Activated CD8-positive, alpha-beta memory T cell treated with anti-CD3 and anti-CD28 coated beads, Interleukin-2, amount 10 ng/mL, durations not matched to agents 7 days and 5 days (primary cell): ENCODE measurements around the gene ABCA6. TPM values are rescaled to one million over a fixed set of nuclear protein-coding genes. Genes with fewer than 3 reads are reported as not detected.
"Not testable (repeated sequence)": the region's sequence is repeated elsewhere in the genome, so short reads cannot be mapped to it uniquely, and the experiment has no call there.

Experiments used
- ATAC-seq: fragments of 150-1000 bp; cut with Tn5 transposase; one replicate; pipeline ENCODE4 v1.10.0; 2021; ENCODE audit warnings: moderate library complexity
- CTCF ChIA-PET: fragments of 350-600 bp; sonication (Branson Sonifier 250); formaldehyde crosslinking; loops from one replicate; lab custom pipeline; 2021; ENCODE audit warnings: antibody characterized with exemption; lab: Charles Lee
- DNase-seq: peaks from one replicate; pipeline ENCODE4 v3.0.0-alpha.2; 2020
- H3K27ac Mint-ChIP-seq: one replicate; pipeline ENCODE4 v1.8.0; 2021; ENCODE audit warnings: mild to moderate bottlenecking, mixed read lengths
- H3K27me3 Mint-ChIP-seq: one replicate; pipeline ENCODE4 v1.8.0; 2021; ENCODE audit warnings: mixed read lengths
- H3K36me3 Mint-ChIP-seq: one replicate; pipeline ENCODE4 v1.8.0; 2021; ENCODE audit warnings: mild to moderate bottlenecking, mixed read lengths
- H3K4me1 Mint-ChIP-seq: one replicate; pipeline ENCODE4 v1.8.0; 2021; ENCODE audit warnings: mixed read lengths
- H3K4me3 Mint-ChIP-seq: one replicate; pipeline ENCODE4 v1.8.0; 2021; ENCODE audit warnings: mild to moderate bottlenecking, moderate library complexity, mixed read lengths
- H3K9me3 Mint-ChIP-seq: one replicate; pipeline ENCODE4 v1.8.0; 2022; ENCODE audit warnings: low read depth, mixed read lengths
- total RNA-seq, 2 experiments: library from RNA; stranded (reverse); gene quantifications; one replicate each; pipeline ENCODE4 v1.2.3, GENCODE V29; 2021

Gene ABCA6
- under 1 TPM; 0.21 to 0.29 TPM for total RNA-seq

- Mint-ChIP-seq H3K4me1 (no peaks in the 10 kb centered on the region), H3K27ac (no peak within 1 kb of the TSS), H3K9me3 (no peaks in the 10 kb centered on the region), H3K27me3 (peaks cover 5% of the 10 kb centered on the region), H3K36me3 (no peaks in the 10 kb centered on the region), H3K4me3 (no peak within 1 kb of the TSS)
- CTCF ChIA-PET = no interaction called here
- no peak for ATAC-seq
- no peak for DNase-seq
These were observed at the start of gene ABCA6 for GRCh38 chr17:69141431-69142174. TSS of gene ABCA6 (minus strand) at chr17:69141895. CDS start at chr17:69140703, 1,192 bp downstream.

GRCh38 chr17:69188796-69189195, 47.1 kb upstream of the ABCA6 start:
- H3K36me3 Mint-ChIP-seq = no peaks in the 10 kb centered on the region
- ATAC-seq (no peak), DNase-seq (no peak)
- no peaks in the 10 kb centered on the region for H3K4me1 Mint-ChIP-seq
- no peaks in the 10 kb centered on the region for H3K9me3 Mint-ChIP-seq
- CTCF ChIA-PET = no interaction called here
- no peaks in the 10 kb centered on the region for H3K27me3 Mint-ChIP-seq
- H3K4me3 Mint-ChIP-seq = no peak overlapping the region
- H3K27ac Mint-ChIP-seq = no peak overlapping the region

- H3K9me3 Mint-ChIP-seq = no peaks in the 10 kb centered on the region
- no peak overlapping the region for H3K4me3 Mint-ChIP-seq
- ATAC-seq (no peak), DNase-seq (no peak)
- H3K36me3 Mint-ChIP-seq = no peaks in the 10 kb centered on the region
- CTCF ChIA-PET = no interaction called here
- no peaks in the 10 kb centered on the region for H3K4me1 Mint-ChIP-seq
- H3K27ac Mint-ChIP-seq = no peak overlapping the region
- no peaks in the 10 kb centered on the region for H3K27me3 Mint-ChIP-seq
These were observed 46.4 kb upstream of the ABCA6 start for GRCh38 chr17:69188064-69188463.

- no peak overlapping the region for H3K27ac Mint-ChIP-seq
- DNase-seq = no peak
- H3K27me3 Mint-ChIP-seq = no peaks in the 10 kb centered on the region
- no peaks in the 10 kb centered on the region for H3K4me1 Mint-ChIP-seq
- H3K36me3 Mint-ChIP-seq = no peaks in the 10 kb centered on the region
- H3K4me3 Mint-ChIP-seq = no peak overlapping the region
- no peaks in the 10 kb centered on the region for H3K9me3 Mint-ChIP-seq
- no peak for ATAC-seq
- CTCF ChIA-PET = no interaction called here
These were observed 45.6 kb upstream of the ABCA6 start for GRCh38 chr17:69187294-69187693.

GRCh38 chr17:69179227-69179952, 37.7 kb upstream of the ABCA6 start:
- DNase-seq (no peak), ATAC-seq (no peak)
- no peaks in the 10 kb centered on the region for H3K4me1 Mint-ChIP-seq
- no peaks in the 10 kb centered on the region for H3K36me3 Mint-ChIP-seq
- CTCF ChIA-PET = no interaction called here
- no peaks in the 10 kb centered on the region for H3K27me3 Mint-ChIP-seq
- no peaks in the 10 kb centered on the region for H3K9me3 Mint-ChIP-seq
- H3K27ac Mint-ChIP-seq = no peak overlapping the region
- no peak overlapping the region for H3K4me3 Mint-ChIP-seq

- ATAC-seq (no peak), DNase-seq (no peak)
- H3K27ac Mint-ChIP-seq = no peak overlapping the region
- no peaks in the 10 kb centered on the region for H3K4me1 Mint-ChIP-seq
- H3K4me3 Mint-ChIP-seq = no peak overlapping the region
- CTCF ChIA-PET = no interaction called here
- H3K36me3 Mint-ChIP-seq = no peaks in the 10 kb centered on the region
- H3K9me3 Mint-ChIP-seq = no peaks in the 10 kb centered on the region
- no peaks in the 10 kb centered on the region for H3K27me3 Mint-ChIP-seq
These were observed 34.7 kb upstream of the ABCA6 start for GRCh38 chr17:69176457-69176795.

GRCh38 chr17:69175625-69176456, 34.1 kb upstream of the ABCA6 start:
- Mint-ChIP-seq H3K27me3 (no peaks in the 10 kb centered on the region), H3K4me3 (no peak overlapping the region), H3K36me3 (no peaks in the 10 kb centered on the region), H3K4me1 (no peaks in the 10 kb centered on the region), H3K27ac (no peak overlapping the region), H3K9me3 (no peaks in the 10 kb centered on the region)
- DNase-seq (no peak), ATAC-seq (no peak)
- CTCF ChIA-PET = no interaction called here

GRCh38 chr17:69175262-69175624, 33.5 kb upstream of the ABCA6 start:
- DNase-seq = no peak
- H3K9me3 Mint-ChIP-seq = no peaks in the 10 kb centered on the region
- CTCF ChIA-PET = no interaction called here
- H3K4me3 Mint-ChIP-seq = no peak overlapping the region
- no peak overlapping the region for H3K27ac Mint-ChIP-seq
- no peaks in the 10 kb centered on the region for H3K27me3 Mint-ChIP-seq
- no peaks in the 10 kb centered on the region for H3K4me1 Mint-ChIP-seq
- no peak for ATAC-seq
- no peaks in the 10 kb centered on the region for H3K36me3 Mint-ChIP-seq

GRCh38 chr17:69173118-69173517, 31.4 kb upstream of the ABCA6 start:
- Mint-ChIP-seq H3K9me3 (no peaks in the 10 kb centered on the region), H3K4me1 (no peaks in the 10 kb centered on the region)
- CTCF ChIA-PET = no interaction called here

GRCh38 chr17:69170377-69170776, 28.7 kb upstream of the ABCA6 start:
- Mint-ChIP-seq H3K27me3 (no peaks in the 10 kb centered on the region), H3K9me3 (no peaks in the 10 kb centered on the region), H3K36me3 (no peaks in the 10 kb centered on the region), H3K4me1 (no peaks in the 10 kb centered on the region), H3K4me3 (no peak overlapping the region), H3K27ac (no peak overlapping the region)
- CTCF ChIA-PET = no interaction called here
- DNase-seq (no peak), ATAC-seq (no peak)

More at GRCh38 chr17:69173118-69173517, 31.4 kb upstream of the ABCA6 start:
- H3K27ac Mint-ChIP-seq = no peak overlapping the region
- ATAC-seq = no peak
- DNase-seq = no peak
- no peaks in the 10 kb centered on the region for H3K36me3 Mint-ChIP-seq
- no peak overlapping the region for H3K4me3 Mint-ChIP-seq
- no peaks in the 10 kb centered on the region for H3K27me3 Mint-ChIP-seq

GRCh38 chr17:69168642-69169041, 26.9 kb upstream of the ABCA6 start:
- ATAC-seq, H3K27me3 Mint-ChIP-seq, H3K27ac Mint-ChIP-seq, CTCF ChIA-PET, H3K4me1 Mint-ChIP-seq, H3K36me3 Mint-ChIP-seq, H3K4me3 Mint-ChIP-seq, H3K9me3 Mint-ChIP-seq, DNase-seq: not testable (repeated sequence)

GRCh38 chr17:69166957-69167356, 25.3 kb upstream of the ABCA6 start:
- DNase-seq (no peak), ATAC-seq (no peak)
- CTCF ChIA-PET = no interaction called here
- H3K4me3 Mint-ChIP-seq = no peak overlapping the region
- no peaks in the 10 kb centered on the region for H3K4me1 Mint-ChIP-seq
- no peak overlapping the region for H3K27ac Mint-ChIP-seq
- no peaks in the 10 kb centered on the region for H3K9me3 Mint-ChIP-seq
- no peaks in the 10 kb centered on the region for H3K27me3 Mint-ChIP-seq
- no peaks in the 10 kb centered on the region for H3K36me3 Mint-ChIP-seq

GRCh38 chr17:69164206-69164605, 22.5 kb upstream of the ABCA6 start:
- no peak for ATAC-seq
- CTCF ChIA-PET = no interaction called here
- Mint-ChIP-seq H3K36me3 (no peaks in the 10 kb centered on the region), H3K4me1 (no peaks in the 10 kb centered on the region), H3K27ac (no peak overlapping the region), H3K4me3 (no peak overlapping the region), H3K27me3 (no peaks in the 10 kb centered on the region), H3K9me3 (no peaks in the 10 kb centered on the region)
- no peak for DNase-seq

GRCh38 chr17:69159418-69159817, 17.7 kb upstream of the ABCA6 start:
- no peaks in the 10 kb centered on the region for H3K27me3 Mint-ChIP-seq
- H3K9me3 Mint-ChIP-seq = no peaks in the 10 kb centered on the region
- CTCF ChIA-PET = no interaction called here

More at GRCh38 chr17:69159418-69159817, 17.7 kb upstream of the ABCA6 start:
- ATAC-seq = no peak
- no peaks in the 10 kb centered on the region for H3K36me3 Mint-ChIP-seq
- DNase-seq = no peak
- H3K27ac Mint-ChIP-seq = no peak overlapping the region
- H3K4me3 Mint-ChIP-seq = no peak overlapping the region
- H3K4me1 Mint-ChIP-seq = no peaks in the 10 kb centered on the region
